HEK293T (cell line): ENCODE data around the gene CDK5.

ENCODE experiments used
- ARNT ChIP-seq: fragments of 450-650 bp; IDR thresholded peaks from 2 replicates; pipeline ENCODE4 v1.6.1; 2017; ENCODE audit warnings: mild to moderate bottlenecking
- BHLHE40 ChIP-seq: fragments of 450-650 bp; IDR thresholded peaks from 2 replicates; pipeline ENCODE4 v1.6.1; 2016; ENCODE audit warnings: mild to moderate bottlenecking, moderate library complexity, borderline replicate concordance
- CTBP1 ChIP-seq: fragments of 450-650 bp; IDR thresholded peaks from 2 replicates; pipeline ENCODE4 v1.6.1; 2016; ENCODE audit warnings: borderline replicate concordance
- ELF4 ChIP-seq: fragments of 450-650 bp; IDR thresholded peaks from 2 replicates; pipeline ENCODE4 v1.6.1; 2017; ENCODE audit warnings: antibody characterized with exemption
- FOXA1 ChIP-seq: fragments of 450-650 bp; IDR thresholded peaks from 2 replicates; pipeline ENCODE4 v1.6.1; 2016; ENCODE audit warnings: mild to moderate bottlenecking
- FOXM1 ChIP-seq: fragments of 450-650 bp; IDR thresholded peaks from 2 replicates; pipeline ENCODE4 v1.6.1; 2017; ENCODE audit warnings: mild to moderate bottlenecking, borderline replicate concordance
- LEF1 ChIP-seq: fragments of 450-650 bp; IDR thresholded peaks from 2 replicates; pipeline ENCODE4 v1.6.1; 2017; ENCODE audit warnings: mild to moderate bottlenecking, borderline replicate concordance
- NFRKB ChIP-seq: fragments of 450-650 bp; IDR thresholded peaks from 2 replicates; pipeline ENCODE4 v1.6.1; 2016; ENCODE audit warnings: mild to moderate bottlenecking, moderate library complexity
- SP1 ChIP-seq: fragments of 450-650 bp; IDR thresholded peaks from 2 replicates; pipeline ENCODE4 v1.6.1; 2017
- SUZ12 ChIP-seq: fragments of 450-650 bp; IDR thresholded peaks from 2 replicates; pipeline ENCODE4 v1.6.1; 2016; ENCODE audit warnings: mild to moderate bottlenecking
- TARDBP ChIP-seq: fragments of 450-650 bp; IDR thresholded peaks from 2 replicates; pipeline ENCODE4 v1.6.1; 2016
- ZNF384 ChIP-seq: fragments of 450-650 bp; IDR thresholded peaks from 2 replicates; pipeline ENCODE4 v1.6.1; 2016

DNA sequence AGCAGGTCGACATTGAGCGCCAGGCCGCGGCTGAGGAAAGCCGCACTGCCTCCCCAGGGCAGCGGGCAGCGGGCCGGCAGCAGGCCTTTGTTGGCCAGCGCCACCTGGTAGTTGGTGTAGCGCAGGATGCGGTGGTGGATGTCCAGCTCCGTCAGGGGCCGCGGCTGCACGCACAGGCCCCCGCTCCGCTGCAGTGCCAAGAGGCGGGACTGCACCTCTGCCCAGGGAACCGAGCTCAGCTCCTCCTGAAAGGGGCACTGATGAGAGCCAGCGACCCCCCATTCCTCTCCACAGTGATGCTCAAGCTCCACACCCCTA, 38.6 kb downstream of the CDK5 start:
- TF ChIP-seq SUZ12 (no peak), LEF1 (no peak), ELF4 (no peak), SP1 (no peak), CTBP1 (no peak), ZNF384 (no peak), TARDBP (no peak), FOXA1 (no peak), ARNT (no peak), FOXM1 (no peak), NFRKB (no peak), BHLHE40 (no peak)
